Umbilical cord (tissue), 1 donor: ENCODE results near the gene EOLA2. TPM values are rescaled to one million over a fixed set of nuclear protein-coding genes. Genes with fewer than 3 reads are reported as not detected.

Source experiments
- total RNA-seq: library from RNA; depleted of rRNA; stranded (reverse); fragments of >200 nt; gene quantifications from one replicate; pipeline ENCODE4 v1.2.3, GENCODE V29; 2014; ENCODE audit warnings: low replicate concordance; ENCODE audit not compliant: insufficient read depth

Gene EOLA2
- total RNA-seq, 1 donor from 2014 or later: 5.1 TPM

Other genes with a start within 250 kb of the EOLA2 start
- not detected for gene MAGEA11, start 226.4 kb downstream of the EOLA2 start, total RNA-seq
- 3.9 TPM for gene HSFX1, start 164.4 kb downstream of the EOLA2 start, total RNA-seq
- gene MAGEA9, start 156.6 kb downstream of the EOLA2 start, total RNA-seq: not detected
- 4.3 TPM for gene MAGEA8, start 57.3 kb downstream of the EOLA2 start, total RNA-seq
- not detected for gene HSFX4, start 8.9 kb downstream of the EOLA2 start, total RNA-seq